OCI-LY7 (cell line): ENCODE results near the gene GOLPH3. TPM values are rescaled to one million over a fixed set of nuclear protein-coding genes. Genes with fewer than 3 reads are reported as not detected.

Experiments used
- BruUV-seq: library from RNA; stranded (reverse); fragments of 400-500 nt; replicated peaks from 2 replicates; lab custom pipeline; 2021; lab: Mats Ljungman, UMichigan
- CTCF ChIA-PET: fragments of 300-600 bp; sonication (Branson Sonifier 250); formaldehyde crosslinking; loops from one replicate; lab custom pipeline; 2022; ENCODE audit warnings: antibody characterized with exemption; ENCODE audit not compliant: unreplicated experiment; lab: Charles Lee
- POLR2A ChIA-PET: fragments of 300-600 bp; sonication (Branson Sonifier 250); formaldehyde crosslinking; loops from one replicate; lab custom pipeline; 2022; ENCODE audit warnings: antibody characterized with exemption; lab: Charles Lee
- DNase-seq: peaks from one replicate; pipeline ENCODE4 v3.0.0-alpha.2; 2015; ENCODE audit warnings: low spot score
- H2AFZ ChIP-seq: fragments of 200-600 bp; sonication (generic), shearing (Covaris generic); 2 replicates; pipeline ENCODE4 v1.6.1; 2014; ENCODE audit warnings: mild to moderate bottlenecking, antibody characterized with exemption, low read length, moderate library complexity
- H3K27ac ChIP-seq: fragments of 200-600 bp; sonication (generic); 2 replicates; pipeline ENCODE4 v1.5.1; 2014; ENCODE audit warnings: mixed run types, low read depth, mild to moderate bottlenecking, moderate library complexity, low read length, inconsistent platforms; ENCODE audit not compliant: poor library complexity, severe bottlenecking
- H3K36me3 ChIP-seq: fragments of 200-600 bp; sonication (generic); 2 replicates; pipeline ENCODE4 v1.6.1; 2014; ENCODE audit warnings: mild to moderate bottlenecking, antibody characterized with exemption, low read length, moderate library complexity, mixed read lengths; ENCODE audit not compliant: insufficient read depth
- H3K4me1 ChIP-seq: fragments of 200-600 bp; sonication (generic); 2 replicates; pipeline ENCODE4 v1.5.1; 2014; ENCODE audit warnings: mild to moderate bottlenecking, low read length; ENCODE audit not compliant: insufficient read depth, poor library complexity, severe bottlenecking
- H3K4me2 ChIP-seq: fragments of 200-600 bp; sonication (generic); 2 replicates; pipeline ENCODE4 v1.6.1; 2014; ENCODE audit warnings: mild to moderate bottlenecking, low read length
- H3K4me3 ChIP-seq: fragments of 200-600 bp; sonication (generic); 2 replicates; pipeline ENCODE4 v1.5.1; 2014; ENCODE audit warnings: mild to moderate bottlenecking, low read depth, low read length; ENCODE audit not compliant: poor library complexity, severe bottlenecking
- H3K79me2 ChIP-seq: fragments of 200-600 bp; sonication (generic); 2 replicates; pipeline ENCODE4 v1.6.1; 2016; ENCODE audit warnings: low read depth, mild to moderate bottlenecking, low read length, moderate library complexity, mixed read lengths; ENCODE audit not compliant: insufficient read depth
- H3K9me2 ChIP-seq: fragments of 200-600 bp; sonication (generic); 2 replicates; pipeline ENCODE4 v1.6.1; 2016; ENCODE audit warnings: mild to moderate bottlenecking, low read length, mixed read lengths; ENCODE audit not compliant: insufficient read depth
- H3K9me3 ChIP-seq: fragments of 200-600 bp; sonication (generic); 2 replicates; pipeline ENCODE4 v1.6.1; 2014; ENCODE audit warnings: mild to moderate bottlenecking, mixed run types, low read length, mixed read lengths
- H4K20me1 ChIP-seq: fragments of 200-600 bp; sonication (generic); 2 replicates; pipeline ENCODE4 v1.6.1; 2014; ENCODE audit warnings: mild to moderate bottlenecking, antibody characterized with exemption, low read length, moderate library complexity, mixed read lengths; ENCODE audit not compliant: insufficient read depth
- CTCF ChIP-seq: fragments of 200-600 bp; sonication (generic); conservative IDR thresholded peaks from 2 replicates; pipeline ENCODE4 v1.5.1; 2014; ENCODE audit warnings: mild to moderate bottlenecking, antibody characterized with exemption, low read length, moderate library complexity, mixed read lengths
- EZH2phosphoT487 ChIP-seq: fragments of 200-600 bp; sonication (generic); IDR thresholded peaks from 2 replicates; pipeline ENCODE4 v1.6.1; 2018; ENCODE audit warnings: low read depth, borderline replicate concordance, mild to moderate bottlenecking, mixed run types, antibody characterized with exemption, low read length, moderate library complexity, mixed read lengths
- intact Hi-C: fragments of 100-400 bp; cut with micrococcal nuclease; formaldehyde crosslinking; loops from one replicate; pipeline ENCODE4 v1.10.0; 2022; ENCODE audit not compliant: unreplicated experiment
- total RNA-seq, 2 experiments: library from RNA; depleted of rRNA in 1 of 2; stranded (reverse); fragments of >200 nt in 1 of 2; shearing (Covaris generic) in 1 of 2; gene quantifications; 2 replicates each; pipeline ENCODE4 v1.2.3, GENCODE V29; 2014 to 2022

Gene GOLPH3
- total RNA-seq, 2 experiments from 2014 or later = 35.9 to 53.8 TPM

DNA sequence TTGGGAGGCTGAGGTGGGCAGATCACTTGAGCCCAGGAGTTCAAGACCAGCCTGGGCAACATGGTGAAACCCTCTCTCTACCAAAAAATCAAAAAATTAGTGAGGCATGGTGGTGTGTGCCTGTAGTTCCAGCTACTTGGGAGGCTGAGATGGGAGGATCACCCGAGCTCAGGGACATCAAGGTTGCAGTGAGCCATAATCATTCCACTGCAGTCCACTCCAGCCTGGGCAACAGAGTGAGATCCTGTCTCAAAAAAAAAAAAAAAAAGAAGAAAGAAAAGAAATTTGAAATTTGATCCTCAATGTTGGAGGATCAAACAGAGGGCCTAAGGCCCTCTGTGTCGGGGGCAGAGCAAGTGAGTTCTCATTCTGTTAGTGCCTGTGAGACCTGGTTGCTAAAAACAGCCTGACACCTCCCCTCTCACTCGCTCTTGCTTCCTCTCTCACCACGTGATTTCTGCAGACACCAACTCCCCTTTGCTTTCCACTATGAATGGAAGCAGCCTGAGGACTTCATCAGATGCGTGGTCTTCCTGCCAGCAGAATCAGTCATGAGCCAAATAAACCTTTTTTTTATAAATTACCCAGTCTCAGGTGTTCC lies 8.4 kb upstream of the GOLPH3 start:
- BruUV-seq = no TSS peak
- peak overlapping the region; percentile 28 for H3K4me2 ChIP-seq
- POLR2A ChIA-PET = interaction anchor here (0.7 to 2.2 kb wide), 4 partner anchors 8 to 24 kb away, joined by 3 to 6 read pairs (median 5); partner anchors contain the start of gene GOLPH3

GRCh38 chr5:32173267-32174010 lies 680 bp downstream of the GOLPH3 start:
- ChIA-PET CTCF (interaction anchor here (0.9 kb wide), 1 partner anchor 38 kb away, joined by 3 read pairs; no protein-coding TSS in a partner anchor), POLR2A (interaction anchor here (0.8 to 1.8 kb wide), 6 partner anchors 9 to 156 kb away, joined by 3 to 7 read pairs (median 5); no protein-coding TSS in a partner anchor)
- intact Hi-C loops = loop anchor here (2.0 to 5.0 kb wide), 3 partner anchors 44 to 414 kb away; partner anchors contain the start of genes MTMR12 and SUB1
- H3K9me3 ChIP-seq = no peaks in the 10 kb centered on the region
- H4K20me1 ChIP-seq = 0 out of 2 replicates have a peak, but pooled peaks cover 6% of the 10 kb centered on the region
- peaks cover 53% of the 10 kb centered on the region for H3K79me2 ChIP-seq
- peaks cover 36% of the 10 kb centered on the region for H3K36me3 ChIP-seq
- H2AFZ ChIP-seq = peak overlapping the region; percentile 95
- DNase-seq = peak; percentile 66
- TF ChIP-seq EZH2phosphoT487 (no peak), CTCF (0 out of 2 replicates have a peak, but pooled peaks have one; percentile 16)
- H3K4me2 ChIP-seq = peak overlapping the region; percentile 88
- peak overlapping the region; percentile 75 for H3K27ac ChIP-seq
- H3K4me3 ChIP-seq = peak overlapping the region; percentile 93
- BruUV-seq = no TSS peak
- no peaks in the 10 kb centered on the region for H3K9me2 ChIP-seq
- peaks cover 27% of the 10 kb centered on the region for H3K4me1 ChIP-seq

More for the DNA sequence above, 8.4 kb upstream of the GOLPH3 start:
- H3K27ac ChIP-seq = no peak overlapping the region
- H3K9me3 ChIP-seq = peaks cover 4% of the 10 kb centered on the region; the same call in 1 of the 2 replicates
- no peaks in the 10 kb centered on the region for H3K79me2 ChIP-seq
- no peaks in the 10 kb centered on the region for H3K36me3 ChIP-seq
- TF ChIP-seq EZH2phosphoT487 = no peak
- TF ChIP-seq CTCF = no peak
- H3K4me1 ChIP-seq = peaks cover 22% of the 10 kb centered on the region
- CTCF ChIA-PET = no interaction called here
- intact Hi-C loops = no loop called here
- H3K9me2 ChIP-seq = no peaks in the 10 kb centered on the region
- peak overlapping the region; percentile 65; the same call in 1 of the 2 replicates for H2AFZ ChIP-seq
- no peak overlapping the region for H3K4me3 ChIP-seq
- DNase-seq = peak; percentile 68
- H4K20me1 ChIP-seq = no peaks in the 10 kb centered on the region
